GM18873 (cell line): ENCODE data around the gene IFI44L.

ENCODE experiments used
- ATAC-seq: cut with Tn5 transposase; IDR thresholded peaks from one replicate; pipeline ENCODE4 v1.9.1; 2021; ENCODE audit warnings: mild to moderate bottlenecking, moderate library complexity, moderate number of reproducible peaks; ENCODE audit not compliant: unreplicated experiment, low FRiP score

IFI44L gene

GRCh38 chr1:78640462-78640861, 20.2 kb downstream of the IFI44L start:
- ATAC-seq = peak; percentile 70

GRCh38 chr1:78641558-78641957, 21.3 kb downstream of the IFI44L start:
- ATAC-seq = no peak

- ATAC-seq = no peak
Measured at GRCh38 chr1:78645723-78646122, 25.5 kb downstream of the IFI44L start.

- no peak for ATAC-seq
Measured at GRCh38 chr1:78647238-78647637, 27.0 kb downstream of the IFI44L start.

- ATAC-seq = peak; percentile 94
Measured at GRCh38 chr1:78649628-78650027, 29.4 kb downstream of the IFI44L start, which contains the start of gene IFI44. Gene IFI44, plus strand, starts transcription at chr1:78649831. Its CDS starts 365 bp downstream, at chr1:78650196.

- no peak for ATAC-seq
Measured at GRCh38 chr1:78650114-78650660, 29.9 kb downstream of the IFI44L start.

- no peak for ATAC-seq
Measured at GRCh38 chr1:78651241-78651640, 31.0 kb downstream of the IFI44L start.

- no peak for ATAC-seq
Measured at GRCh38 chr1:78652019-78652560, 31.8 kb downstream of the IFI44L start.

GRCh38 chr1:78658901-78659300, 38.7 kb downstream of the IFI44L start:
- ATAC-seq = no peak

GRCh38 chr1:78663923-78664322, 43.7 kb downstream of the IFI44L start:
- ATAC-seq = no peak

- ATAC-seq = no peak
Measured at GRCh38 chr1:78664763-78665162, 44.5 kb downstream of the IFI44L start.

GRCh38 chr1:78665809-78666208, 45.6 kb downstream of the IFI44L start:
- no peak for ATAC-seq

GRCh38 chr1:78667939-78668338, 47.7 kb downstream of the IFI44L start:
- no peak for ATAC-seq

GRCh38 chr1:78668427-78668826, 48.2 kb downstream of the IFI44L start:
- ATAC-seq = no peak

GRCh38 chr1:78672428-78672827, 52.2 kb downstream of the IFI44L start:
- no peak for ATAC-seq

GRCh38 chr1:78673120-78673519, 52.9 kb downstream of the IFI44L start:
- peak; percentile 56 for ATAC-seq

- no peak for ATAC-seq
Measured at GRCh38 chr1:78676347-78676982, 56.2 kb downstream of the IFI44L start.

- ATAC-seq = no peak
Measured at GRCh38 chr1:78676993-78677392, 56.7 kb downstream of the IFI44L start.

- ATAC-seq = no peak
Measured at GRCh38 chr1:78677788-78678187, 57.5 kb downstream of the IFI44L start.

GRCh38 chr1:78678324-78678723, 58.1 kb downstream of the IFI44L start:
- ATAC-seq = peak; percentile 79

GRCh38 chr1:78681265-78681664, 61.0 kb downstream of the IFI44L start:
- no peak for ATAC-seq

- no peak for ATAC-seq
Measured at GRCh38 chr1:78682496-78682895, 62.2 kb downstream of the IFI44L start.
